HepG2 (cell line): Measurements from ENCODE around the gene CHRNB1. TPM values are rescaled to one million over a fixed set of nuclear protein-coding genes. Genes with fewer than 3 reads are reported as not detected.

Experiments used
- CENPT ChIP-seq: sonication (generic); formaldehyde crosslinking; IDR thresholded peaks from 2 replicates; pipeline ENCODE4 v1.8.0; 2022; ENCODE audit warnings: low read depth, mild to moderate bottlenecking, moderate library complexity, missing genetic modification reagents
- CREB1 ChIP-seq, 2 experiments: fragments of 450-650 bp in 1 of 2; IDR thresholded peaks; 2 replicates each; pipeline ENCODE4 v1.6.1; 2016 to 2017; ENCODE audit warnings: control low read depth in 1 of 2, mild to moderate bottlenecking in 1 of 2, missing compliant biosample characterization in 1 of 2, missing genetic modification characterization in 1 of 2
- FIP1L1 ChIP-seq: fragments of 200-400 bp; formaldehyde crosslinking; IDR thresholded peaks from 2 replicates; pipeline ENCODE4 v1.6.1; 2018; ENCODE audit warnings: low read depth, mild to moderate bottlenecking, low read length, moderate library complexity, borderline replicate concordance; ENCODE audit not compliant: insufficient read depth
- GATA4 ChIP-seq: sonication (generic); IDR thresholded peaks from 2 replicates; pipeline ENCODE4 v1.6.1; 2016; ENCODE audit warnings: antibody characterized with exemption, low read depth, borderline replicate concordance
- HCFC1 ChIP-seq: fragments of 150-350 bp; IDR thresholded peaks from 2 replicates; pipeline ENCODE4 v1.6.1; 2014; ENCODE audit warnings: low read depth, low read length
- HOXA3 ChIP-seq: sonication (generic); formaldehyde crosslinking; IDR thresholded peaks from 2 replicates; pipeline ENCODE4 v1.5.0; 2020; ENCODE audit warnings: missing genetic modification reagents
- JARID2 ChIP-seq: sonication (generic); formaldehyde crosslinking; IDR thresholded peaks from 2 replicates; pipeline ENCODE4 v1.8.1; 2023; ENCODE audit warnings: missing genetic modification reagents, inconsistent platforms; ENCODE audit not compliant: insufficient replicate concordance
- KAT2B ChIP-seq: fragments of 150-350 bp; IDR thresholded peaks from 2 replicates; pipeline ENCODE4 v1.6.1; 2014; ENCODE audit warnings: low read depth, low read length, borderline replicate concordance
- NFYB ChIP-seq: sonication (generic); formaldehyde crosslinking; IDR thresholded peaks from 2 replicates; pipeline ENCODE4 v1.4.0; 2020; ENCODE audit warnings: missing genetic modification reagents
- POLR2AphosphoS5 ChIP-seq: IDR thresholded peaks from 2 replicates; pipeline ENCODE4 v1.6.1; 2012; ENCODE audit warnings: low read depth, low read length
- YY1 ChIP-seq: IDR thresholded peaks from 2 replicates; pipeline ENCODE4 v1.6.1; 2011; ENCODE audit warnings: low read length, low read depth, moderate library complexity, mild to moderate bottlenecking; ENCODE audit not compliant: insufficient read depth, insufficient replicate concordance
- ZNF264 ChIP-seq: sonication (generic); formaldehyde crosslinking; IDR thresholded peaks from 2 replicates; pipeline ENCODE4 v1.4.0; 2020; ENCODE audit warnings: missing genetic modification reagents
- ZNF788 ChIP-seq: sonication (generic); formaldehyde crosslinking; IDR thresholded peaks from 2 replicates; pipeline ENCODE4 v1.5.0; 2020; ENCODE audit warnings: mild to moderate bottlenecking, missing genetic modification reagents, borderline replicate concordance
- ZNF878 ChIP-seq: sonication (generic); formaldehyde crosslinking; IDR thresholded peaks from 2 replicates; pipeline ENCODE4 v1.8.1; 2023; ENCODE audit warnings: mild to moderate bottlenecking, missing genetic modification reagents, moderate library complexity
- polyA plus RNA-seq, 8 experiments: library from polyadenylated mRNA; depleted of rRNA in 3 of 8; stranded (reverse) in 7 of 8; unstranded in 1 of 8; fragments of >200 nt; fragmentation: Illumina TruSeq in 4 of 8; extraction: Trizol in 4 of 8; gene quantifications; 2 replicates each; pipeline versions ENCODE4 v1.2.1 to v1.2.3, GENCODE V29; 2011 to 2016; ENCODE audit warnings: low read depth in 4 of 8, missing spikeins in 1 of 8, mixed read lengths in 1 of 8; ENCODE audit not compliant: insufficient read depth in 1 of 8
- total RNA-seq, 5 experiments: library from RNA; depleted of rRNA; stranded (reverse); fragments of >200 nt; fragmentation: Illumina TruSeq; extraction: Trizol; gene quantifications; 2 replicates each; pipeline ENCODE4 v1.2.3, GENCODE V29; 2016; ENCODE audit warnings: low read depth in 1 of 5
- TF ChIP-seq, protein P1 (sequence below): IDR thresholded peaks from 2 replicates; pipeline ENCODE4 v1.6.1; 2012; ENCODE audit warnings: low read depth, low read length, improper control_type of control experiment
- TF ChIP-seq, protein P2 (sequence below): IDR thresholded peaks from 2 replicates; pipeline ENCODE4 v1.6.1; 2012; ENCODE audit warnings: inconsistent platforms
- TF ChIP-seq, protein P3 (sequence below): sonication (generic); formaldehyde crosslinking; IDR thresholded peaks from 2 replicates; pipeline ENCODE4 v1.8.0; 2022; ENCODE audit warnings: mild to moderate bottlenecking, missing genetic modification reagents
- TF ChIP-seq, protein P4 (sequence below): sonication (generic); formaldehyde crosslinking; IDR thresholded peaks from 2 replicates; pipeline ENCODE4 v1.4.0; 2020; ENCODE audit warnings: missing genetic modification reagents
- TF ChIP-seq, protein P5 (sequence below): sonication (generic); formaldehyde crosslinking; IDR thresholded peaks from 2 replicates; pipeline ENCODE4 v1.5.0; 2020; ENCODE audit warnings: mild to moderate bottlenecking, missing genetic modification reagents, borderline replicate concordance
- TF ChIP-seq, protein P6 (sequence below): sonication (generic); formaldehyde crosslinking; IDR thresholded peaks from 2 replicates; pipeline ENCODE4 v1.4.0; 2020; ENCODE audit warnings: missing genetic modification reagents

The CHRNB1 gene
- total and polyA plus RNA-seq, 2 of the 13 experiments (the other 11 are each of a cell fraction or from before 2014, with no cell fraction given): 5.4 to 33.7 TPM

DNA sequence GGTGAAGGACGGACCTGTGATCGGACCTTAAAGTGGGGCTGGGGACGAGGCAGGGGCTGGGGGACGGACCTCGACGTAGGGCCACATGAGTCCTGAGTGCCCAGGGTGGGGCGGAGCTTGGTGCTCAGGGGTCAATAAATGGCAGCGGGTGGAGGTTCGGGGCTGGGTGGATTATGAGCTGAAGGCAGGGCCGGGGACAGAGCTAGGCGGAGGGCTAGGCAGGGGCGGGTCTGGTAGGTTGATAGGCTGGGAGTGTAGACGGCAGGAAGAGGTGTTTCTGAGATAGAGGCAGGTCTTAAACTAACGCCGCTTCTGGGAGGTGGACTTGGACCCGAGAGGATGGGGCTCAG, 733 bp downstream of the CHRNB1 start (continued):
- TF ChIP-seq, protein P1, sequence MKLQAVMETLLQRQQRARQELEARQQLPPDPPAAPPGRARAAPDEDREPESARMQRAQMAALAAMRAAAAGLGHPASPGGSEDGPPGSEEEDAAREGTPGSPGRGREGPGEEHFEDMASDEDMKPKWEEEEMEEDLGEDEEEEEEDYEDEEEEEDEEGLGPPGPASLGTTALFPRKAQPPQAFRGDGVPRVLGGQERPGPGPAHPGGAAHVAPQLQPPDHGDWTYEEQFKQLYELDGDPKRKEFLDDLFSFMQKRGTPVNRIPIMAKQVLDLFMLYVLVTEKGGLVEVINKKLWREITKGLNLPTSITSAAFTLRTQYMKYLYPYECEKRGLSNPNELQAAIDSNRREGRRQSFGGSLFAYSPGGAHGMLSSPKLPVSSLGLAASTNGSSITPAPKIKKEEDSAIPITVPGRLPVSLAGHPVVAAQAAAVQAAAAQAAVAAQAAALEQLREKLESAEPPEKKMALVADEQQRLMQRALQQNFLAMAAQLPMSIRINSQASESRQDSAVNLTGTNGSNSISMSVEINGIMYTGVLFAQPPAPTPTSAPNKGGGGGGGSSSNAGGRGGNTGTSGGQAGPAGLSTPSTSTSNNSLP: no peak
- no peak for TF ChIP-seq GATA4
- no peak for TF ChIP-seq CREB1 (IDR thresholded peaks at IDR 0.05)
- TF ChIP-seq CREB1 (CRISPR knock-in tag; IDR thresholded peaks at IDR 0.05): no peak
- TF ChIP-seq, protein P2, sequence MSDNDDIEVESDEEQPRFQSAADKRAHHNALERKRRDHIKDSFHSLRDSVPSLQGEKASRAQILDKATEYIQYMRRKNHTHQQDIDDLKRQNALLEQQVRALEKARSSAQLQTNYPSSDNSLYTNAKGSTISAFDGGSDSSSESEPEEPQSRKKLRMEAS: 0 out of 2 replicates have a peak, but pooled peaks have one; percentile 34
- TF ChIP-seq, protein P3, sequence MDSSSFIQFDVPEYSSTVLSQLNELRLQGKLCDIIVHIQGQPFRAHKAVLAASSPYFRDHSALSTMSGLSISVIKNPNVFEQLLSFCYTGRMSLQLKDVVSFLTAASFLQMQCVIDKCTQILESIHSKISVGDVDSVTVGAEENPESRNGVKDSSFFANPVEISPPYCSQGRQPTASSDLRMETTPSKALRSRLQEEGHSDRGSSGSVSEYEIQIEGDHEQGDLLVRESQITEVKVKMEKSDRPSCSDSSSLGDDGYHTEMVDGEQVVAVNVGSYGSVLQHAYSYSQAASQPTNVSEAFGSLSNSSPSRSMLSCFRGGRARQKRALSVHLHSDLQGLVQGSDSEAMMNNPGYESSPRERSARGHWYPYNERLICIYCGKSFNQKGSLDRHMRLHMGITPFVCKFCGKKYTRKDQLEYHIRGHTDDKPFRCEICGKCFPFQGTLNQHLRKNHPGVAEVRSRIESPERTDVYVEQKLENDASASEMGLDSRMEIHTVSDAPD (CRISPR knock-in tag): no peak
- TF ChIP-seq HCFC1: no peak
- no peak for TF ChIP-seq FIP1L1
- TF ChIP-seq ZNF788 (CRISPR knock-in tag): 0 out of 2 replicates have a peak, but pooled peaks have one; percentile 5
- TF ChIP-seq JARID2 (CRISPR knock-in tag): no peak
- TF ChIP-seq, protein P4, sequence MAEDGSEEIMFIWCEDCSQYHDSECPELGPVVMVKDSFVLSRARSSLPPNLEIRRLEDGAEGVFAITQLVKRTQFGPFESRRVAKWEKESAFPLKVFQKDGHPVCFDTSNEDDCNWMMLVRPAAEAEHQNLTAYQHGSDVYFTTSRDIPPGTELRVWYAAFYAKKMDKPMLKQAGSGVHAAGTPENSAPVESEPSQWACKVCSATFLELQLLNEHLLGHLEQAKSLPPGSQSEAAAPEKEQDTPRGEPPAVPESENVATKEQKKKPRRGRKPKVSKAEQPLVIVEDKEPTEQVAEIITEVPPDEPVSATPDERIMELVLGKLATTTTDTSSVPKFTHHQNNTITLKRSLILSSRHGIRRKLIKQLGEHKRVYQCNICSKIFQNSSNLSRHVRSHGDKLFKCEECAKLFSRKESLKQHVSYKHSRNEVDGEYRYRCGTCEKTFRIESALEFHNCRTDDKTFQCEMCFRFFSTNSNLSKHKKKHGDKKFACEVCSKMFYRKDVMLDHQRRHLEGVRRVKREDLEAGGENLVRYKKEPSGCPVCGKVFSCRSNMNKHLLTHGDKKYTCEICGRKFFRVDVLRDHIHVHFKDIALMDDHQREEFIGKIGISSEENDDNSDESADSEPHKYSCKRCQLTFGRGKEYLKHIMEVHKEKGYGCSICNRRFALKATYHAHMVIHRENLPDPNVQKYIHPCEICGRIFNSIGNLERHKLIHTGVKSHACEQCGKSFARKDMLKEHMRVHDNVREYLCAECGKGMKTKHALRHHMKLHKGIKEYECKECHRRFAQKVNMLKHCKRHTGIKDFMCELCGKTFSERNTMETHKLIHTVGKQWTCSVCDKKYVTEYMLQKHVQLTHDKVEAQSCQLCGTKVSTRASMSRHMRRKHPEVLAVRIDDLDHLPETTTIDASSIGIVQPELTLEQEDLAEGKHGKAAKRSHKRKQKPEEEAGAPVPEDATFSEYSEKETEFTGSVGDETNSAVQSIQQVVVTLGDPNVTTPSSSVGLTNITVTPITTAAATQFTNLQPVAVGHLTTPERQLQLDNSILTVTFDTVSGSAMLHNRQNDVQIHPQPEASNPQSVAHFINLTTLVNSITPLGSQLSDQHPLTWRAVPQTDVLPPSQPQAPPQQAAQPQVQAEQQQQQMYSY (CRISPR knock-in tag): no peak
- TF ChIP-seq, protein P5, sequence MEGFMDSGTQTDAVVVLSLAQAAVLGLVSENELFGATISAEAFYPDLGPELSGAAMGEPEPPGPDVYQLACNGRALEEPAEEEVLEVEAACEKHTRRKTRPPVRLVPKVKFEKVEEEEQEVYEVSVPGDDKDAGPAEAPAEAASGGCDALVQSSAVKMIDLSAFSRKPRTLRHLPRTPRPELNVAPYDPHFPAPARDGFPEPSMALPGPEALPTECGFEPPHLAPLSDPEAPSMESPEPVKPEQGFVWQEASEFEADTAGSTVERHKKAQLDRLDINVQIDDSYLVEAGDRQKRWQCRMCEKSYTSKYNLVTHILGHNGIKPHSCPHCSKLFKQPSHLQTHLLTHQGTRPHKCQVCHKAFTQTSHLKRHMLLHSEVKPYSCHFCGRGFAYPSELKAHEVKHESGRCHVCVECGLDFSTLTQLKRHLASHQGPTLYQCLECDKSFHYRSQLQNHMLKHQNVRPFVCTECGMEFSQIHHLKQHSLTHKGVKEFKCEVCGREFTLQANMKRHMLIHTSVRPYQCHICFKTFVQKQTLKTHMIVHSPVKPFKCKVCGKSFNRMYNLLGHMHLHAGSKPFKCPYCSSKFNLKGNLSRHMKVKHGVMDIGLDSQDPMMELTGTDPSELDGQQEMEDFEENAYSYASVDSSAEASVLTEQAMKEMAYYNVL: no peak
- TF ChIP-seq HOXA3 (CRISPR knock-in tag): no peak
- TF ChIP-seq, protein P6, sequence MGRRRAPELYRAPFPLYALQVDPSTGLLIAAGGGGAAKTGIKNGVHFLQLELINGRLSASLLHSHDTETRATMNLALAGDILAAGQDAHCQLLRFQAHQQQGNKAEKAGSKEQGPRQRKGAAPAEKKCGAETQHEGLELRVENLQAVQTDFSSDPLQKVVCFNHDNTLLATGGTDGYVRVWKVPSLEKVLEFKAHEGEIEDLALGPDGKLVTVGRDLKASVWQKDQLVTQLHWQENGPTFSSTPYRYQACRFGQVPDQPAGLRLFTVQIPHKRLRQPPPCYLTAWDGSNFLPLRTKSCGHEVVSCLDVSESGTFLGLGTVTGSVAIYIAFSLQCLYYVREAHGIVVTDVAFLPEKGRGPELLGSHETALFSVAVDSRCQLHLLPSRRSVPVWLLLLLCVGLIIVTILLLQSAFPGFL (CRISPR knock-in tag): no peak
- no peak for TF ChIP-seq ZNF878 (CRISPR knock-in tag)
- peak; percentile 1; the same call in 1 of the 2 replicates for TF ChIP-seq NFYB (CRISPR knock-in tag)
- peak; percentile 21 for TF ChIP-seq YY1
- no peak for TF ChIP-seq KAT2B
- no peak for TF ChIP-seq POLR2AphosphoS5
- no peak for TF ChIP-seq CENPT
- 0 out of 2 replicates have a peak, but pooled peaks have one; percentile 33 for TF ChIP-seq ZNF264 (CRISPR knock-in tag)
